NOMO-1 (cell line): ENCODE measurements around the gene ZBTB20.
"Not testable (repeated sequence)": the region's sequence is repeated elsewhere in the genome, so short reads cannot be mapped to it uniquely, and the experiment has no call there.

Source experiments
- DNase-seq, 2 experiments: peaks; one replicate each; lab custom pipeline; 2025; ENCODE audit not compliant: unreplicated experiment in 2 of 2; lab: John Stamatoyannopoulos, UW

The ZBTB20 gene

GRCh38 chr3:115148142-115148790, 1.2 kb upstream of the ZBTB20 start:
- no peak for DNase-seq

GRCh38 chr3:115147329-115148141, 447 bp upstream of the ZBTB20 start:
- peak; percentile 99 to 100 for DNase-seq

GRCh38 chr3:115146032-115146417, 1.1 kb downstream of the ZBTB20 start:
- DNase-seq = peak; percentile 33 to 74

- no peak for DNase-seq
Measured at GRCh38 chr3:115141033-115141757, 5.9 kb downstream of the ZBTB20 start.

- no peak for DNase-seq
Measured at GRCh38 chr3:115139072-115139471, 8.0 kb downstream of the ZBTB20 start.

- no peak for DNase-seq
Measured at GRCh38 chr3:115134648-115135347, 12.3 kb downstream of the ZBTB20 start.

GRCh38 chr3:115127208-115127607, 19.9 kb downstream of the ZBTB20 start:
- DNase-seq = no peak

GRCh38 chr3:115120597-115120996, 26.5 kb downstream of the ZBTB20 start:
- no peak for DNase-seq

- no peak for DNase-seq
Measured at GRCh38 chr3:115113367-115113766, 33.7 kb downstream of the ZBTB20 start.

GRCh38 chr3:115111632-115112031, 35.5 kb downstream of the ZBTB20 start:
- DNase-seq = no peak

- DNase-seq = no peak
Measured at GRCh38 chr3:115110830-115111229, 36.3 kb downstream of the ZBTB20 start.

- not testable (repeated sequence) for DNase-seq
Measured at GRCh38 chr3:115110066-115110465, 37.0 kb downstream of the ZBTB20 start.

GRCh38 chr3:115108614-115109013, 38.5 kb downstream of the ZBTB20 start:
- DNase-seq = no peak

- DNase-seq = no peak
Measured at GRCh38 chr3:115102046-115102445, 45.0 kb downstream of the ZBTB20 start.

- no peak for DNase-seq
Measured at GRCh38 chr3:115100806-115101205, 46.3 kb downstream of the ZBTB20 start.

- no peak for DNase-seq
Measured at GRCh38 chr3:115099986-115100571, 47.0 kb downstream of the ZBTB20 start.

- no peak for DNase-seq
Measured at GRCh38 chr3:115099134-115099985, 47.7 kb downstream of the ZBTB20 start.

- no peak for DNase-seq
Measured at GRCh38 chr3:115098354-115099073, 48.6 kb downstream of the ZBTB20 start.

GRCh38 chr3:115095236-115095635, 51.9 kb downstream of the ZBTB20 start:
- DNase-seq = no peak
